Ectodermal cell (in vitro differentiated cells): Measurements from ENCODE around the gene MSL3B.
A peak's percentile ranks its signal among the peaks of the same experiment; 100 is the strongest.

ENCODE experiments used
- H3K27ac ChIP-seq: 2 replicates; pipeline ENCODE4 v1.7.0; 2013; ENCODE audit warnings: mild to moderate bottlenecking, low read depth, low read length; ENCODE audit not compliant: insufficient read depth, poor library complexity, severe bottlenecking
- H3K27me3 ChIP-seq: 2 replicates; pipeline ENCODE4 v1.7.0; 2013; ENCODE audit warnings: mild to moderate bottlenecking, low read length; ENCODE audit not compliant: insufficient read depth, control insufficient read depth, poor library complexity, severe bottlenecking
- H3K36me3 ChIP-seq: one replicate; pipeline ENCODE4 v1.7.0; 2013; ENCODE audit warnings: low read length; ENCODE audit not compliant: control insufficient read depth, insufficient read depth
- H3K4me1 ChIP-seq: one replicate; pipeline ENCODE4 v1.7.0; 2013; ENCODE audit warnings: low read length; ENCODE audit not compliant: control insufficient read depth, insufficient read depth
- H3K4me3 ChIP-seq: 2 replicates; pipeline ENCODE4 v1.7.0; 2013; ENCODE audit warnings: low read depth, low read length, control low read depth; ENCODE audit not compliant: insufficient read depth
- H3K9me3 ChIP-seq: 2 replicates; pipeline ENCODE4 v1.7.0; 2013; ENCODE audit warnings: mild to moderate bottlenecking, low read length, moderate library complexity; ENCODE audit not compliant: control insufficient read depth
- WGBS, 2 experiments: methylation state at CpG; one replicate each; pipeline ENCODE4 v1.1.7; 2013; ENCODE audit warnings: missing lambda C conversion rate in 2 of 2; 5-methylcytosine and 5-hydroxymethylcytosine counted together

The MSL3B gene

DNA sequence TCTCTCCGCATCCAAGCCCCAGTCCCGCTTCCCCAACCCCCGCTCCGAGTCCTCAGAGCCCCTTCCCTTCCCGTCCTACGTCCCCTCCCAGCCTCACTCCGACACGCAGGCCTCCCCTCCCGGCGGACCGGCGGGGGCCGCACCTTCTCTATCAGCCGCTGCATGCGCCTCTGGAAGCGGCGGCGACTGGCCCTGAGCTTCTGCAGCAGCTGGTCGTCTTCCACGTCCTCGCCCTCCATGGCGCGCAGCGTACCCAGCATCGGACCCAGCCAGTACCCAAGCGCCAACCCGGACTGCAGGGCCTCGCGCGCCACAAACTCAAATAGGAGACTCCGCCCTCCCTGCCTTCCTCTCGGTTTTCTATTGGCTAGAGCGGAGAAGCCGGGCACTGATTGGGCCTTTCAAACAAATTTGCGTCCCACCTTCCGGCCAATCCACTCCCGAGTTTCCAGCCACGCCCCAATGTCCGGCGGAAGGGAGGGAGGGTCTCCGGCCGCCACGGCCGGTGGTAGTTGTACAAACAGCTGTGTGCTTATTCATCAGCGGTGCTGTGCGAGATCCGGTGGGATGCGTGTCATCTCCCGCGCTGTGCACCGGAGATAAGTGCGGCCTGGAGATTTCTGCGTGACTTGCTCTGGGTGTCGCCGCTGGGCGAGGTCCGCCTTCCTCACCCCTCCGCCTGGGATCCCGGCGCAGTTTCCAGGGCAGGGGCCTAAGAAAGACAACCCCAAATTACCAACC lies 13.8 kb downstream of the MSL3B start, which contains the start of gene HJURP:
Gene HJURP, minus strand, starts transcription at position 295 of the 741 bp plus-strand sequence. Its CDS starts 35 bp downstream, at position 260.
- Histone ChIP-seq H3K36me3 (peaks cover 15% of the 10 kb centered on the region), H3K4me1 (peaks cover 12% of the 10 kb centered on the region), H3K4me3 (peak within 1 kb of the TSS; percentile 94), H3K27me3 (no peaks in the 10 kb centered on the region), H3K27ac (no peak within 1 kb of the TSS), H3K9me3 (no peaks in the 10 kb centered on the region)
- 1 to 2% methylated on average over 60 of the region's 60 CpGs for WGBS, 2 experiments

DNA sequence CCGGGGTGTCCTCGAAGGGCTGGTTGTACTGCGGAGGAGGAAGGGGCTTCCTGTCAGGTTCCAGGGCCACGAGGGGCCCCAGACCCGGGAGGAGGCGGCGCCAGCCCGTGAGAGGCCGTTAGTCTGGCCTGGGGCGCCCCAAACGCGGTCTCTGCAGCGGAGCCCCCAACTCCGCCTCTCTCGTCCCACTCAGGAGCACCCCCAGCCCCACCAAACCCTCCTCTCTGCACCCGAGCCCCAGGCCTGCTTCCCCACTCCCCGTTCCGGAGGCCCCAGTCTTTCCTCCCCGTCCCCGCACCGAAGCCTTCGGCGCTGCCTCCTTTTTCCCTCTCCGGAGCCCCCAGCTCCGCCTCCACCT lies 14.3 kb downstream of the MSL3B start:
- 0% methylated on average over 25 of the region's 25 CpGs for WGBS, 2 experiments
- H3K4me1 ChIP-seq: peaks cover 12% of the 10 kb centered on the region
- H3K4me3 ChIP-seq: peak overlapping the region; percentile 94
- peaks cover 20% of the 10 kb centered on the region for H3K36me3 ChIP-seq
- no peaks in the 10 kb centered on the region for H3K27me3 ChIP-seq
- no peak overlapping the region for H3K27ac ChIP-seq
- no peaks in the 10 kb centered on the region for H3K9me3 ChIP-seq

DNA sequence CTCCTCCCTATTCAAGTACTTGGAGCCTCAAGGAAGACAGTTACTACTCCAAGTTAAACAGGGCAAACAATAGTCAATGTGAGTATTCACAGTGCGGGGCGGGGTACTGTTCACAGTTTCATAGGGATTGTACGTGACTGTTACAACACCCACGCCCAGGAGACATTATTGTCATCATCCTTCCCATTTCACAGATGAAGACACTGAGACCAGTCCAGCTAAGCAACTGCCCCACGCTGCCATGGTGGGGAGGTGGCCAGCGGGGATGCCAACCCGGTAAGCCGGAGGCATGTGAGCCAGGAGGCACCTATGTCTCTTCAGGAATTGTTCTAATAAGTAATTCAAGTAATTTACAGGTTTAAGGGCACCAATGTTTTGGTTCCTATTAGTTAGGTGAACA lies 14.8 kb downstream of the MSL3B start:
- Histone ChIP-seq H3K9me3 (no peaks in the 10 kb centered on the region), H3K27me3 (no peaks in the 10 kb centered on the region), H3K36me3 (peaks cover 25% of the 10 kb centered on the region), H3K27ac (no peak overlapping the region), H3K4me1 (peaks cover 12% of the 10 kb centered on the region), H3K4me3 (peak overlapping the region; percentile 94)
- 20 to 30% methylated on average over 8 of the region's 8 CpGs for WGBS, 2 experiments

DNA sequence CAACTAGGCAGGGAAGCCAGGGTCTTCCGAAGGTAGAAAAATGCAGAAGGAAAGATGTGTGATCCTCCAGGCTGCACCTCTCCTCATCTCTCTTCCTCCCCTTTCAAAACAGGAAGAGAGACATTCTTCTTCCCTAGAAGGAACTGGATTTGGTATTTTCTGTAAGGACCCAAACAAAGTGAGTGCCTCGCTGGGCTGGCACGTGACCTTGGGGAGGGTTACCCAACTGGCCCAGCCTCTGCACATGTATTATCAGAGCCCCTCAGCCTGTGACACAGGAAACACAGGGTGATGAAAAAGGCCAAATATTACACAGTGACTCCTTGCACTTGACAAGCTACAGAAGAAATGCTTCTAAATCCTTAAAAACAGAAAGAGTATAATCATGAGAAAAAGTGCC lies 16.1 kb downstream of the MSL3B start:
- H3K36me3 ChIP-seq: peaks cover 31% of the 10 kb centered on the region
- H3K4me1 ChIP-seq: peaks cover 12% of the 10 kb centered on the region
- peak overlapping the region; percentile 94 for H3K4me3 ChIP-seq

DNA sequence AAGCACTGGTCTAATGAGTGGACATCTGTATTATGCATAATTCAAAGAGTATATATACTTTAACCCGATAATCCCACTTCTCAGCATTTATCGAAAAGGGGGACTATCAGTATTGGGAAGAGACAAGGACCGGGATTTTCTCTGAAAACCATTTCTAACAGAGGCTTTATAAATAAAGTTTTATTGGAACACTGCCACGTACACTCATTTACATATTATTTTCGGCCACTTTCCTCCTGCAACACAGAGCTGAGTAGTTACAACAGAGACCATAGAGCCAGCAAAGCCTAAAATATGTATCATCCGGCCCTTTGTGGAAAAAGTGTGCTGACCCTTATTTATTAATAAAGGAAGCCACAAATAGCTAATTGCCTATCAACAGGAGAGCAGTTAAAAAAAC lies 17.0 kb downstream of the MSL3B start:
- peaks cover 39% of the 10 kb centered on the region for H3K36me3 ChIP-seq
- H3K27me3 ChIP-seq: no peaks in the 10 kb centered on the region
- no peaks in the 10 kb centered on the region for H3K9me3 ChIP-seq
- peaks cover 12% of the 10 kb centered on the region for H3K4me1 ChIP-seq
- 90 to 100% methylated on average over 5 to 6 of the region's 6 CpGs for WGBS, 2 experiments
- H3K27ac ChIP-seq: no peak overlapping the region
- H3K4me3 ChIP-seq: no peak overlapping the region

More for the DNA sequence above, 16.1 kb downstream of the MSL3B start:
- H3K27me3 ChIP-seq: no peaks in the 10 kb centered on the region
- H3K9me3 ChIP-seq: no peaks in the 10 kb centered on the region
- 89% methylated on average over 3 of the region's 3 CpGs for WGBS, 2 experiments
- no peak overlapping the region for H3K27ac ChIP-seq

DNA sequence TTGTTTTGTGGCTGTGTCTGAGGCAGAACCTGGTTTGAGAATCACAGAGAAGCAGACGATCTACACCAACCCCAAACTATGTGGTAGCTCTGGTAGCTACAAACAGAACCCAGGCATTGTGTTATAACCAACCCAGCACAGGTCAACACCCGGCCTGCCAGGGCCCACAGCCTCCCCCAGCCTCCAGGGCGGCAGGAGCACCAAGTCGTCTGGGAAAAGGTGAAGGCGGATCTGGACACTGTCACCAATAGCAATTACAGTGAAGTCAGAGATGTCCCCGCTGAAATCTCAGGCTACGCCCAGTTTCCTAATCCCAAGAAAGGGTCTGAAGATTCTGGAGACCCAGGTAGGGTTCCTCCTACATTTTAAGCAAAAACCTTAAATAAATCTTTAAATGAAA lies 17.4 kb downstream of the MSL3B start:
- H3K27ac ChIP-seq: no peak overlapping the region
- no peaks in the 10 kb centered on the region for H3K27me3 ChIP-seq
- no peak overlapping the region for H3K4me3 ChIP-seq
- H3K36me3 ChIP-seq: peaks cover 42% of the 10 kb centered on the region
- 94 to 95% methylated on average over 7 of the region's 7 CpGs for WGBS, 2 experiments
- H3K4me1 ChIP-seq: peaks cover 12% of the 10 kb centered on the region
- no peaks in the 10 kb centered on the region for H3K9me3 ChIP-seq

DNA sequence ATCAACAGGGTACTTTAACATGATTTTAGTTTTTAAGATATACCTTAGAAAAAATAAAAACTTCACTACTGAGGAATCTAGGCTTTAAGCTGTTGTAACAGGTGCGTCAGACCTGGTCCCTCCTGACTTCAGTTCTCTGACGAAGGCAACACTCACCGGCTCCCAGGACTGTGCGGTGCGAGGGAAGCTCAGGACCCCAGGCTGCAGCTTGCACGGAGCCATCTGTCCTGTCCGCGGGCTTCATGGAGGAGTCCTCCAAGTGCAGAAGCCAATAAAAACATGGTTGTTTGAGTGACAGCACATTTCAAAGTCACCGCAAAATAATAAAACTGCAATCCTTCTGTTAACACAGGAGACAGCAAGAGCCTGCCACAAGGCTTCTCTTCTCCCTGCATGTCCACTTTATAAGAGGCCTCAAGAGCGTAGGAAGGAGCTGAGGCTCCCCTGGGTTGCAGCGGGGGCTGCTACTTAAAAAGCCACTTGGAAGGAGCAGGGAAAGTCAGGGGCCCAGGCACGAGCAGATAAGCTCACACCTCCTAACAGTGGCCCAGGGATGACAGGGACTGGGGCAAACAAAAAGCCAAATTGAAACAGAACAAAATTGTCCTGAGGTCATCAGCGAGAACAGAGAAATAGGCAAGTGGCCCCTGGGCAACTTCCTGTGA lies 18.4 kb downstream of the MSL3B start:
- Histone ChIP-seq H3K4me1 (peaks cover 12% of the 10 kb centered on the region), H3K9me3 (no peaks in the 10 kb centered on the region), H3K36me3 (peaks cover 48% of the 10 kb centered on the region), H3K27me3 (no peaks in the 10 kb centered on the region), H3K4me3 (no peak overlapping the region), H3K27ac (no peak overlapping the region)
- 94% methylated on average over 13 of the region's 13 CpGs for WGBS, 2 experiments

DNA sequence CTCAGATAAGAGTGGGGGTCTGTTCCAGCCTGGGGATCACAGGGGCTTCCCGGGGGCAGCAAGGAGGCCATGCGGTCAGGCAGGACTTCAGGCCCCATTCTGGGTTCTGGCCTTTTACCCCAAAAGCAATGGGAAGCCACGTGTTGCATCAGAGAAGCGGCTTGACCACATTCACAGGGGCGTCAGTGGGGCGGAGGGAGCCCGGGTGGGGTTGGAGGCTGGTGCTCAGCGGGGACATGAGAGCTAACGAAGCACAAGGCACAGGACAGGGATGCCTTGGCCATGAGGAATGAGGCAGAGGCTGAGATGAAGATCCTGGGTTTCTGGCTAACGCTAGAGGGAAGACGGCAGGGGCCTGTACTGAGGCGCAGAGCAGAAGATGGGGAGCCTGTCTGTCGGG lies 19.9 kb downstream of the MSL3B start:
- Histone ChIP-seq H3K4me3 (no peak overlapping the region), H3K4me1 (peaks cover 12% of the 10 kb centered on the region), H3K27ac (no peak overlapping the region), H3K27me3 (no peaks in the 10 kb centered on the region), H3K36me3 (peaks cover 63% of the 10 kb centered on the region), H3K9me3 (no peaks in the 10 kb centered on the region)
- WGBS, 2 experiments: 95 to 97% methylated on average over 13 of the region's 13 CpGs

DNA sequence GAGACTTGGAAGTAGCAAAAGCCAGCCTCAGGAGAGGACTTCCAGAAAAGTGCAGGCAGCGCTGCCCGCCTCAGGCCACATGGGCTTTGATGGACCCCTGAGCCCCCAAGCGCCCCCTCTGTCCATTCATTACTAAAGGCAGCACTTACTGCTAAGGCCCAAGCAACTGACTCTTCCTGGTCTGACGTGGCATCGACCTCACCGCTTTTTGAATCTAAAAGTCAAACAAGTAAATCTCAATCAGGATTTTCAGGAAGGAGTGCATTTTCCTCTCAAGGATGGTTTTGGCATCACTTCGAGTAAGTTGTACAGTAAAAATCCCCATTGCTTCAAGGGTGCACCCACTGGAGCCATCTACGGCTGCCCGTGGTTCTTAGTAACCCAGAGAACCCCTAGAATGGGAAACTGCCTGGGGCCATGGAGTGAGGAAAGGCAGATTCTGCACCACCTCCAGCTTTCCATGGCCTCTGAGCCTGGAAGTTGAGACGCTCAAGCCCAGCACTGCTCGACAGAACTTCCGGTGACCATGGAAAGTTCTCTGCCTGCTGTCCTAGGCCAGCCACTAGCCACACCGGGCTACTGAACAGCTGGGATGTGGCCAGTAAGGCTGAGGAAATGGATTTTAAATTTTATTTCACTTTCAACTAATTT lies 20.8 kb downstream of the MSL3B start:
- Histone ChIP-seq H3K4me3 (no peak overlapping the region), H3K27ac (no peak overlapping the region), H3K36me3 (peaks cover 72% of the 10 kb centered on the region), H3K27me3 (no peaks in the 10 kb centered on the region), H3K4me1 (peaks cover 4% of the 10 kb centered on the region), H3K9me3 (no peaks in the 10 kb centered on the region)
- 96 to 97% methylated on average over 13 of the region's 13 CpGs for WGBS, 2 experiments
